HG02798 (cell line): ENCODE data around the gene DAP3.
"Not testable (repeated sequence)": the region's sequence is repeated elsewhere in the genome, so short reads cannot be mapped to it uniquely, and the experiment has no call there.

Experiments used
- ATAC-seq: cut with Tn5 transposase; IDR thresholded peaks from one replicate; pipeline ENCODE4 v1.9.1; 2021; ENCODE audit warnings: mild to moderate bottlenecking; ENCODE audit not compliant: unreplicated experiment, poor library complexity

DAP3 gene

GRCh38 chr1:155680531-155680930, 8.4 kb upstream of the DAP3 start:
- ATAC-seq: no peak

- no peak for ATAC-seq
These were observed 7.1 kb upstream of the DAP3 start for GRCh38 chr1:155681776-155682175.

GRCh38 chr1:155687705-155688323, 1.1 kb upstream of the DAP3 start:
- peak; percentile 26 for ATAC-seq

- ATAC-seq: peak; percentile 86
These were observed 389 bp upstream of the DAP3 start, which contains the start of gene YY1AP1 for GRCh38 chr1:155688324-155689080. YY1AP1 (minus strand) TSS chr1:155688774; CDS start chr1:155680436, 8,338 bp downstream.

- ATAC-seq: no peak
These were observed 3.2 kb downstream of the DAP3 start for GRCh38 chr1:155691992-155692528.

GRCh38 chr1:155694167-155694566, 5.3 kb downstream of the DAP3 start:
- ATAC-seq: no peak

GRCh38 chr1:155695072-155695471, 6.2 kb downstream of the DAP3 start:
- no peak for ATAC-seq

GRCh38 chr1:155695608-155696007, 6.7 kb downstream of the DAP3 start:
- ATAC-seq: no peak

GRCh38 chr1:155696524-155696923, 7.6 kb downstream of the DAP3 start:
- ATAC-seq: no peak

- no peak for ATAC-seq
These were observed 8.2 kb downstream of the DAP3 start for GRCh38 chr1:155697046-155697445.

- not testable (repeated sequence) for ATAC-seq
These were observed 8.7 kb downstream of the DAP3 start for GRCh38 chr1:155697616-155698015.

GRCh38 chr1:155698382-155699038, 9.6 kb downstream of the DAP3 start:
- ATAC-seq: no peak

GRCh38 chr1:155699062-155699461, 10.2 kb downstream of the DAP3 start:
- not testable (repeated sequence) for ATAC-seq

GRCh38 chr1:155701675-155702074, 12.8 kb downstream of the DAP3 start:
- ATAC-seq: not testable (repeated sequence)

- no peak for ATAC-seq
These were observed 14.3 kb downstream of the DAP3 start for GRCh38 chr1:155703216-155703615.

GRCh38 chr1:155704414-155704813, 15.5 kb downstream of the DAP3 start:
- not testable (repeated sequence) for ATAC-seq

- ATAC-seq: no peak
These were observed 17.2 kb downstream of the DAP3 start for GRCh38 chr1:155706139-155706538.

GRCh38 chr1:155709391-155709790, 20.5 kb downstream of the DAP3 start:
- ATAC-seq: no peak

- ATAC-seq: not testable (repeated sequence)
These were observed 22.6 kb downstream of the DAP3 start for GRCh38 chr1:155711457-155711856.

- ATAC-seq: not testable (repeated sequence)
These were observed 23.7 kb downstream of the DAP3 start for GRCh38 chr1:155712636-155713035.

- ATAC-seq: no peak
These were observed 24.2 kb downstream of the DAP3 start for GRCh38 chr1:155713075-155713474.
